ENCODE measurements around the gene CLCA1.

DNA sequence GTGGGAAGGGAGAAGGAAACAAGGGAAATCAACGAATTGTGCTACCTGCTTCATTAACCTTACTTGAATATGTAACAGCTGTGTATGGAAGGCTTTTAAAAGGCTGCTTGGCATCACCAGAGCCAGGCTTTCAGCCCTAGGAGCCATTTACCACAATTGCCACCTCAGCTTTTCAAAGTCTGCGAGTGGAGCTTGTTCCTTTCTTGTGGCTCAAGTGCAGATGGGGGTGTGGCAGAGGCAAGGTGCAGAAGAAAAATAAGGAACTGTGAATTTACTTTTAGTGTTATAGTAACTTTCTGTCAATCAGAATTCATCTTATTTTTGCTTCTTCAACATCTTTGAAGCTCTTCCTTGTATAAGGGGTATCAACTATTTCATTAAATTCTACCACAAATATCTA, 27.1 kb upstream of the CLCA1 start:
- TF ChIP-seq, protein P1, sequence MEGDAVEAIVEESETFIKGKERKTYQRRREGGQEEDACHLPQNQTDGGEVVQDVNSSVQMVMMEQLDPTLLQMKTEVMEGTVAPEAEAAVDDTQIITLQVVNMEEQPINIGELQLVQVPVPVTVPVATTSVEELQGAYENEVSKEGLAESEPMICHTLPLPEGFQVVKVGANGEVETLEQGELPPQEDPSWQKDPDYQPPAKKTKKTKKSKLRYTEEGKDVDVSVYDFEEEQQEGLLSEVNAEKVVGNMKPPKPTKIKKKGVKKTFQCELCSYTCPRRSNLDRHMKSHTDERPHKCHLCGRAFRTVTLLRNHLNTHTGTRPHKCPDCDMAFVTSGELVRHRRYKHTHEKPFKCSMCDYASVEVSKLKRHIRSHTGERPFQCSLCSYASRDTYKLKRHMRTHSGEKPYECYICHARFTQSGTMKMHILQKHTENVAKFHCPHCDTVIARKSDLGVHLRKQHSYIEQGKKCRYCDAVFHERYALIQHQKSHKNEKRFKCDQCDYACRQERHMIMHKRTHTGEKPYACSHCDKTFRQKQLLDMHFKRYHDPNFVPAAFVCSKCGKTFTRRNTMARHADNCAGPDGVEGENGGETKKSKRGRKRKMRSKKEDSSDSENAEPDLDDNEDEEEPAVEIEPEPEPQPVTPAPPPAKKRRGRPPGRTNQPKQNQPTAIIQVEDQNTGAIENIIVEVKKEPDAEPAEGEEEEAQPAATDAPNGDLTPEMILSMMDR (IDR thresholded peaks at IDR 0.05): no peak
- TF ChIP-seq SMC3 (IDR thresholded peaks at IDR 0.05; ENCODE audit: low read depth, low read length): no peak
- TF ChIP-seq MXI1 (IDR thresholded peaks at IDR 0.05; ENCODE audit: low read depth, low read length): no peak
- no peak for TF ChIP-seq POLR2AphosphoS5 (IDR thresholded peaks at IDR 0.05; ENCODE audit: low read depth, low read length)
- TF ChIP-seq REST (IDR thresholded peaks at IDR 0.05; ENCODE audit: low read depth, low read length): no peak

Data from SK-N-SH (cell line).